ENCODE measurements around the gene POPDC2. TPM values are rescaled to one million over a fixed set of nuclear protein-coding genes. Genes with fewer than 3 reads are reported as not detected.

Gene POPDC2
- total RNA-seq, 2 experiments from 2014 or later = 1.4 to 2.6 TPM

GRCh38 chr3:119627461-119627860, 32.9 kb downstream of the POPDC2 start:
- ChIA-PET CTCF (no interaction called here), POLR2A (no interaction called here)

DNA sequence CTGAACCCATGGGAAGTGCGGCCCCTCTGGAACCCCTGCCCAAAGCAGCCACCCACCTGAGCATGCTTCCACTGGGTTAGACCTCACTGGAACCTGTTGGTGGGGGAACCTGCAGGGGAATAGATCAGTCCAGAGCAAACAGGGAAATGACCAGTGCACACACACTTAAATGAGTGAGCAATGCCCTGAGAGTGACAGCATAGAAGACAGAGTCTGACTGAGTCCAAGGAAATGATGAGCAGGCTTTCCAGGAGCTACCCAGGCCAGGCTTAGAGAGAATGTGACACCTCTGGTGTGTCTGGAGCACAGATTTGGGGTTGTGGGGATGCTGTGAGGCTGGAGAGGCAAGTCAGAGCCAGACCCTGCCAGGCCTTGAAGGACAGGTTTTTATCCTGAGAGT, 34.2 kb downstream of the POPDC2 start:
- ChIA-PET CTCF (interaction anchor here (0.6 kb wide), 1 partner anchor 64 kb away, joined by 3 read pairs; no protein-coding TSS in a partner anchor), POLR2A (no interaction called here)

DNA sequence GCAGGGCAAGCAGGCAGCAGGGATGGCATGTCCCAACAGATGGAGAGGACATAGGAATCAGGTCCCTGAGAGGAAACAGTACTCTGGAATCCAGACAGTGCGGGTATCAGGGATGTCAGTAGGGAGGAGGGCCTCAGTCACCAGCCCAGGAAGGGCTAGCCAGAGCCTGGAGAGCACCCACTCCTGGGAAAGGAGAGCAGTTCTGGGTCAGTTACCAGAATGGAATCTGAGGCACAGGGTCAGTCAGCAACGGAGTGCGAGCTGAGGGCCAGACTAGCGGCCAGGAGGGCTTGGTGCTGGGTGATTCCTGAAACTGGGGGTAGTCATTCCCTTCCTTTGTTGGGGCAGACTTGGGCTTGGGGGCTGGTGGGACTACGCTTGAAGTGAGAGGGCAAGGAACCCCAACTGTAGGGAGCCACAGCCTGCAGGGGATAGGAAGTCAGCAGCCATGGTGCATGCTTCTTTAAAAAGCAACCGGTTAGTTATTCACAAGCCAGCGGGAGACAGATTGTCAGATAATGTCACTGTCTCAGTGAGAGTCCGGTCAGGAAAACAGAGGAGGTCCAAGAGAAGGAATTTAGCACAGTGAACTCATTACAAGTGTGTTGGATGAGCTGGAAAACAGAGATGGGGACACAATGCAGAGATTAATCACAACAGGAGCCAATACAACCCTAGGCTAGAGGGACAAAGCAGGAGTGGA, 34.8 kb downstream of the POPDC2 start:
- ChIA-PET CTCF (no interaction called here), POLR2A (no interaction called here)

DNA sequence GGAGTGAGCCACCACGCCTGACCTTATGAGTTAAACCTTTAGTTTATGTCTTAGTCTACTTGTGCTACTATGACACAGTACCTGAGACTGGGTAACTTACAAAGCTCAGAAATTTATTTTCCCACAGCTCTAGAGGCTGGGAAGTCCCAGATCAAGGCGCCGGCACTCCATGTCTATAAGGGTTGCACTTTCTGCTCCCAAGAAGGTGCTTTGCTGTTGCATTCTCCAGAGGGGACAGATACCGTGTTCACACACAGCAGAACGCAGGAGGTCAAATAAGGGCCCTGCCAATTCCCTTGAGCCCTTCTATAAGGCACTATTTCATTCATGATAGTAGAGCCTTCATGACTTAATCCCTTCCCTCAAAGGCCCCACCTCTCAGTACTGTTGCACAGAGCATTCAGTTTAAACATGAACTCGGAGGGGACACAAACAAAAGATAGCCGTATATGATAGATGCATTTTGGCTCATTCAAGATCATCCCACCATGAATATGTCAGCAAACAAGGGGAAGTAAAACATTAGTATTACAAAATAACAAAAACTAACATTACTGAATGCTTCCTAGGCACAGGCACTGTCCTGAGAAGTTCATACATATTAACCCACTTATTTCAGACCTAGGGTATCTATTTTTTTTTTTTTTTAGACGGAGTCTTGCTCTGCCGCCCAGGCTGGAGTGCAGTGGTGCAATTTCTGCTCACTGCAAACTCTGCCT, 36.2 kb downstream of the POPDC2 start:
- CTCF ChIA-PET = no interaction called here
- POLR2A ChIA-PET = no interaction called here

DNA sequence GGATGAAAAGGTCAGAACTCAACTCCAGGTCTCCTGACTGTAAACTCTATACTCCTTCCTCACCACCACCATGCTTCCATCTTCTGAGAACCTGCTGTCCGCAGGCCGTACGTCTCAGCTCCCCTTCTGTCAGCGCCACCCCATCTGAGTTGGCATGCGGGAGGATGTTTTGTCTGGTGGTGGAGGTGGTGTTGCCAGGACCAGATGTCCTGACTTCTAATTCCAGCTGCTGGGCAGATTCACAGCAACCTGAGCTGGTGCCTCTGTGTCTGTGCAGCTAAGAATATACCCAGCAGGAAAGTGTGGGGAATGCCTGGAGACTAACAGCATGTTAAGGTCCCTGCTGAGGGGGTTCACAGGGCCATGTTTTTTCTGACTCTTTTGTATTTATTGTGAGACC, 39.5 kb downstream of the POPDC2 start:
- POLR2A ChIA-PET = no interaction called here
- CTCF ChIA-PET = no interaction called here

DNA sequence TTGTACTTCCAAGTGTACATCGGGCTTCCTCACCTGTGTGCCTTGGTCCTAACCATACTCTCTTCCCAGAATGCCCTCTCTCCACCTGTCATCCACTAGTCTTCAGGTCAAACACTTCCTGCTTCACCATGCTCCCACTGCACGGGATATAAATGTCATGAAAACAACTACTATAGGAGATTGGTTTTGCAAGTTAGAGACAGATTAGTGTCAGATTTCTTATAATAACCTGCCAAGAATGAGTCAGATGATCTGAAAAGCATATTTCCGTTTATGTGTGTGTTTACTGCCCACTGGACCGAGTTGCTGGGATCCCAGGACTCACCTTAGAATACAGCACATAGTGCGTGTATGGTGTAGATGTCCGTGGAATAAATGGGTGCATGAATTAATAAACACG, 41.3 kb downstream of the POPDC2 start:
- ChIA-PET POLR2A (no interaction called here), CTCF (no interaction called here)

- ChIA-PET POLR2A (no interaction called here), CTCF (no interaction called here)
Observed at GRCh38 chr3:119616056-119616455, 44.3 kb downstream of the POPDC2 start.

DNA sequence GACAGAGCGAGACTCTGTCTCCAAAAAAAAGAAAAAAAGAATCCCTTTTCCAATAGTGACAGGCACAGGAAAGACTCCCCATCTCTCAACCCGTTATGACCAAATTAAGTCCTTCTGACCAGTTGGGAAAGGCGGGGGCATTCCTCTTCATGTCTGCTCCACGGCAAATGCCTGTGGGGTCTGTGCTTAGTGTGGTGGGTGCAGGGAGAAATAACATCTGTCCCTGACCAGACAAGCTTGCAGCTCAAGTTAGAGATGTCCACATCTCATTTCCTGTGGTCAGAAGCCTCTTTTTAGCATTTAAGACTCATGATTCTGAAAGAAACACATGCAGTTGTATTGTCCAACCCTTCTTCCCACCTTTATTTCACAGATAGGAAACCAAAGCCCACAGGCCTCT, 46.5 kb downstream of the POPDC2 start:
- ChIA-PET CTCF (no interaction called here), POLR2A (no interaction called here)

DNA sequence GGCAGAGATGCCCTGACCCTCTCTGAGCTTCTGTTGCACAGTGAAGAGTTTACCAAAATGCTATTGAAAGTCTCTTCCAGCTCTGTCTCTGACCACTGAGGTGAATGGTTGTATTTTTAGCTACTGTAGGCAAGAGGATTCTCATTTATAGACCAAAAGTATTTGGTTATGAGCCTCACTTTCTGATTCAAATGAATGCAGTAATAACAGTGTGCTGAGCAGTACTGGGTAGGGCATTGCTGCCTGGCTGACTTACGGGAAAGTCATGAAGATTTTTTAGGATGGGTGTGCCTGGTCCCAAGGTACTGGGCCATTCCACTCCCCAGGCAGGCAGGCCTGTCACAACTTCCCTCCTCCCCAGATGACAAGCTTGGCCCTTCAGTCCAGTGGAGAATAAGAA, 47.2 kb downstream of the POPDC2 start:
- ChIA-PET CTCF (no interaction called here), POLR2A (no interaction called here)

DNA sequence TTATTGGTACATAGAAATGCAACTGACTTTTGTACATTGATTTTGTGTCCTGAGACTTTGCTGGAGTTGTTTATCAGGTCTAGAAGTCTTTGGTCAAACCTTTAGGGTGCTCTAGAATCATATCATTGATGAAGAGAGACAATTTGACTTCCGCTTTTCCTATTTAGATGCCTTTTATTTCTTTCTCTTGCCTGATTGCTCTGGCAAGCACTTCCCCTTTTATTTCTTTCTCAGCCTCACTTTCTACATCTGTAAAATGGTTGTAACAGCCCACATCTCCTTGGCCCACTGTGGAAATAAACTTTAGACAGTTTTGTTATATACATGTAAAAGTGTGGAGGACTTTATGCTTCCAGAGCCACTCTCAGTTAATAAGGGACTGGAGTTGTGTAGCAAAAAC, 48.7 kb downstream of the POPDC2 start:
- POLR2A ChIA-PET = no interaction called here
- CTCF ChIA-PET = interaction anchor here (0.9 kb wide), 1 partner anchor 10 kb away, joined by 3 read pairs; no protein-coding TSS in a partner anchor

- ChIA-PET CTCF (no interaction called here), POLR2A (no interaction called here)
Observed at GRCh38 chr3:119609301-119609700, 51.1 kb downstream of the POPDC2 start.

GRCh38 chr3:119608405-119609000, 51.9 kb downstream of the POPDC2 start:
- ChIA-PET POLR2A (no interaction called here), CTCF (no interaction called here)

- ChIA-PET CTCF (no interaction called here), POLR2A (no interaction called here)
Observed at GRCh38 chr3:119604878-119605277, 55.5 kb downstream of the POPDC2 start.

GRCh38 chr3:119602676-119603075, 57.7 kb downstream of the POPDC2 start:
- ChIA-PET CTCF (no interaction called here), POLR2A (no interaction called here)

- CTCF ChIA-PET = interaction anchor here (0.9 to 1.2 kb wide), 2 partner anchors 9 to 11 kb away, joined by 3 read pairs; no protein-coding TSS in a partner anchor
- POLR2A ChIA-PET = no interaction called here
Observed at GRCh38 chr3:119601154-119601553, 59.2 kb downstream of the POPDC2 start.

DNA sequence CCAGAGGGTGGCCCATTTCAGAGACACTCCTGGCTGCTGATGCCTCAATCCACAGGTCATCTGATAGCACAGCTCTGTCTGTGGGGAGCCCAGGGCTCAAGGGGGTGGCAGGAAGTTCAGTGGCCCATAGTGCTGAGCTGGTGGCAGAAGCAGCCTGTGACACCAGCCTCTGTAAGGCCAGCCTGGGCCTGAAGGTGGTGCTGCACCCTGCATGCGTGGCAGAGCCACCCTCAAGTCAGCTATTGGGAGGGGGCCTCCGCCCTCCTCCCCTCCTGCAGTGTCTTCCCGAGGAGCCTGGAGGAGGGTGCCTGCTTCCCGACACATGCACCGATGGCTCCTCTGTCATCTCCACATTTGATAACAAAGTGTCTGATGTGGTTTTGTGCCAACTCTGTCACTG, 59.7 kb downstream of the POPDC2 start:
- ChIA-PET CTCF (interaction anchor here (0.7 to 1.2 kb wide), 3 partner anchors 8 to 13 kb away, joined by 3 to 4 read pairs (median 3); no protein-coding TSS in a partner anchor), POLR2A (no interaction called here)

GRCh38 chr3:119599558-119600174, 60.7 kb downstream of the POPDC2 start:
- ChIA-PET CTCF (no interaction called here), POLR2A (no interaction called here)

DNA sequence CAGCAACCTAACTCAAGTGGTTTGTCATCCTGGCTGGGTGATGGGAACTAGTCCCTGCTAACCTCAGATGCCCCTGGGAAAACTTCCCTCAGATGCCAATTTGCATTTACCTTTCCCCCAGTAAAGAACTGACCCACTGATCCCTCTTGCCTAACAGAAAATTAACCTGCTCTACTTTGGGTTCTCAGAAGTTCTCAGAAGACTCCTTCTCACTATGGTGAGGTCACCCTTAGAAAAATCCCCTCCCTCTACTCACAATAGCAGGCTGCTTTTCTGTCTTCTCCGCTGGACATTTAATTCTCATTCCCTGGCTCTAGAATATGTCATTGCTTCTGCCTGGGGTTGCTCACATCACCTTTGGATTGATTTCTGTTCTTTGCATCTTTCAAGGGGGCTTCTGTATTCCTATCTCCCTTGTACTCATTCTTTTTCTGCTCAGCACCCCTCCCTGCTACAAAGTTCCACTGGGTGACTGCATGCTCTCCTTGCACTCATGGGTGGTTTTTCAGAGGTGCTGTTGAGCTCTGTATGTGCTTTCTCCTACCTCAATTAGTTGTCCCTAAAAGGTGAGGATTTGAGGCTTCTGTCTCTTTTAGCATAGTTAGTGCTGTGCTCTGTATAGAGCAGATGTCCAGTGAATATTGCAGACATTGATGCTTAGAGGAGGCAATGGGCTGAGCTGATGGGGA, 61.8 kb downstream of the POPDC2 start:
- CTCF ChIA-PET = no interaction called here
- POLR2A ChIA-PET = no interaction called here

DNA sequence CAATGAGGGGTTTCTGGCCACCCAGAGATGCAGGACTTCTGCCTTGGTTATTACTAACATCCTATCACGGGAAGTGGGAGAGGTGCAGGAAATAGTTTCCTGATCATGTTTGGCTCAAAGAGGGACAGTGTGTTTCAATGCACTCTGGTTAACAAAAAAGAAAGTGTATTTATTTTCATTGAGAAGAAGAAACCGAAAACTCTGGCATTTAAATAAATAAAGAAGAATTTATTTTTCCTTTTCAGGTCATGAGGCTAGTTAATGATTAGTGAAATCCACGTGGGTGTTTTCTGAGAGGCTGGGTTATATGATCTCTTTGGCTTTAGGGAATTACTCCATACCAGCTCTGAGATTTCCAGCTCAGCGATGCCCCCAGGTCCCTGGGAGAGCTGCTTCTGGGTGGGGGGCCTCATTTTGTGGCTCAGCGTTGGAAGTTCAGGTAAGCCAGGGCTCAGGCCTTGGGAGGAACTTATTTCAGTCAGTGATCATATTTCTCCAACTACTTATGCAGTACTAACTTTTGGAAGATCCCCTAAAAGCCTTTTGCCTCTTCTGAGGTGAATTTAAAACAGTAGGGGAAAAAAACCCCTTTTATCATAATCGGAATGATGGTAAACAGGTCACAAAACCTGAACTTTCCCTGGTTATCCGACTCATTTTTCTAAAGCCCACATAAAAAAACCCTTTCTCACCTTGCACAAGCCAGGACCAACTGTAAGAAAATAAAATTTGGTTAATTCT, 62.7 kb downstream of the POPDC2 start, which contains the start of gene PLA1A:
PLA1A (plus strand) TSS at position 338 of the 741 bp plus-strand sequence; CDS start at position 367, 29 bp downstream.
- POLR2A ChIA-PET = no interaction called here
- CTCF ChIA-PET = interaction anchor here (0.5 kb wide), 1 partner anchor 315 kb away, joined by 3 read pairs; no protein-coding TSS in a partner anchor
